GM21526 (cell line): Measurements from ENCODE around the gene GNA14.
"Not testable (repeated sequence)": the region's sequence is repeated elsewhere in the genome, so short reads cannot be mapped to it uniquely, and the experiment has no call there.

ENCODE experiments used
- ATAC-seq: cut with Tn5 transposase; IDR thresholded peaks from one replicate; pipeline ENCODE4 v1.9.1; 2021; ENCODE audit warnings: moderate library complexity; ENCODE audit not compliant: unreplicated experiment, low FRiP score

The GNA14 gene

GRCh38 chr9:77455312-77455927 lies 192.7 kb downstream of the GNA14 start:
- peak; percentile 52 for ATAC-seq

- no peak for ATAC-seq
Measured at GRCh38 chr9:77454663-77455062, 193.5 kb downstream of the GNA14 start.

- ATAC-seq, result no peak
Measured at GRCh38 chr9:77453825-77454647, 194.1 kb downstream of the GNA14 start.

- ATAC-seq, result no peak
Measured at GRCh38 chr9:77451507-77451906, 196.6 kb downstream of the GNA14 start.

GRCh38 chr9:77450085-77450475 lies 198.0 kb downstream of the GNA14 start:
- no peak for ATAC-seq

GRCh38 chr9:77449240-77450084 lies 198.7 kb downstream of the GNA14 start:
- no peak for ATAC-seq

GRCh38 chr9:77447646-77448045 lies 200.5 kb downstream of the GNA14 start:
- no peak for ATAC-seq

GRCh38 chr9:77442436-77442835 lies 205.7 kb downstream of the GNA14 start:
- ATAC-seq, result no peak

GRCh38 chr9:77441124-77441523 lies 207.0 kb downstream of the GNA14 start:
- ATAC-seq, result not testable (repeated sequence)

GRCh38 chr9:77440057-77440456 lies 208.1 kb downstream of the GNA14 start:
- no peak for ATAC-seq

GRCh38 chr9:77438653-77439052 lies 209.5 kb downstream of the GNA14 start:
- no peak for ATAC-seq

- ATAC-seq, result no peak
Measured at GRCh38 chr9:77435688-77436087, 212.4 kb downstream of the GNA14 start.

GRCh38 chr9:77435277-77435676 lies 212.8 kb downstream of the GNA14 start:
- ATAC-seq, result no peak

GRCh38 chr9:77433675-77434445 lies 214.3 kb downstream of the GNA14 start:
- peak; percentile 77 for ATAC-seq

- no peak for ATAC-seq
Measured at GRCh38 chr9:77432053-77432452, 216.1 kb downstream of the GNA14 start.

GRCh38 chr9:77429928-77430327 lies 218.2 kb downstream of the GNA14 start:
- no peak for ATAC-seq

GRCh38 chr9:77427256-77427927 lies 220.7 kb downstream of the GNA14 start:
- ATAC-seq, result no peak

- no peak for ATAC-seq
Measured at GRCh38 chr9:77426712-77427111, 221.4 kb downstream of the GNA14 start.

- ATAC-seq, result no peak
Measured at GRCh38 chr9:77424993-77425392, 223.1 kb downstream of the GNA14 start.

GRCh38 chr9:77423841-77424240 lies 224.3 kb downstream of the GNA14 start:
- ATAC-seq, result no peak
